Lower leg skin (tissue), 4 donors: ENCODE results near the gene NOTCH2. TPM values are rescaled to one million over a fixed set of nuclear protein-coding genes. Genes with fewer than 3 reads are reported as not detected.

Experiments used
- DNase-seq, 2 donors: peaks; one replicate each; pipeline ENCODE4 v3.0.0-alpha.2; 2019; ENCODE audit warnings: low spot score in 2 of 2
- H3K4me3 ChIP-seq: fragments of 200-600 bp; sonication (generic); 2 replicates; pipeline ENCODE4 v1.5.1; 2017; ENCODE audit warnings: mild to moderate bottlenecking, low read depth; ENCODE audit not compliant: poor library complexity, severe bottlenecking
- POLR2A ChIP-seq, 2 donors: fragments of 450-650 bp; IDR thresholded peaks; one replicate each; pipeline ENCODE4 v1.6.1; 2016 to 2017; ENCODE audit warnings: antibody characterized with exemption in 2 of 2, mild to moderate bottlenecking in 1 of 2, moderate library complexity in 1 of 2
- WGBS, 2 donors: methylation state at CpG; one replicate each; pipeline ENCODE4 v1.1.5; 2018; 5-methylcytosine and 5-hydroxymethylcytosine counted together
- intact Hi-C: fragments of 100-400 bp; cut with DNase I; formaldehyde crosslinking; loops from one replicate; pipeline ENCODE4 v1.15.0; 2023; ENCODE audit warnings: low total_unique reads
- total RNA-seq, 4 donors: library from RNA; depleted of rRNA; stranded (reverse); fragments of >200 nt; gene quantifications; one replicate each; pipeline ENCODE4 v1.1.0, GENCODE V29; 2016
- TF ChIP-seq, protein P1 (sequence below), 3 donors: fragments of 450-650 bp; IDR thresholded peaks; one replicate each; pipeline ENCODE4 v1.5.1; 2016; ENCODE audit warnings: antibody characterized with exemption in 3 of 3, mild to moderate bottlenecking in 3 of 3, moderate library complexity in 2 of 3

The NOTCH2 gene
- total RNA-seq, 4 donors from 2014 or later, result 102 to 169 (median 132) TPM

- no peak overlapping the region for H3K4me3 ChIP-seq
- 73 to 83% methylated on average over 5 of the region's 5 CpGs for WGBS, 2 donors
- intact Hi-C loops, result no loop called here
Measured at GRCh38 chr1:119917304-119918055, 152.0 kb downstream of the NOTCH2 start.

GRCh38 chr1:119915517-119915916 is 153.9 kb downstream of the NOTCH2 start:
- no peak for DNase-seq
- intact Hi-C loops, result no loop called here
- TF ChIP-seq, protein P1, sequence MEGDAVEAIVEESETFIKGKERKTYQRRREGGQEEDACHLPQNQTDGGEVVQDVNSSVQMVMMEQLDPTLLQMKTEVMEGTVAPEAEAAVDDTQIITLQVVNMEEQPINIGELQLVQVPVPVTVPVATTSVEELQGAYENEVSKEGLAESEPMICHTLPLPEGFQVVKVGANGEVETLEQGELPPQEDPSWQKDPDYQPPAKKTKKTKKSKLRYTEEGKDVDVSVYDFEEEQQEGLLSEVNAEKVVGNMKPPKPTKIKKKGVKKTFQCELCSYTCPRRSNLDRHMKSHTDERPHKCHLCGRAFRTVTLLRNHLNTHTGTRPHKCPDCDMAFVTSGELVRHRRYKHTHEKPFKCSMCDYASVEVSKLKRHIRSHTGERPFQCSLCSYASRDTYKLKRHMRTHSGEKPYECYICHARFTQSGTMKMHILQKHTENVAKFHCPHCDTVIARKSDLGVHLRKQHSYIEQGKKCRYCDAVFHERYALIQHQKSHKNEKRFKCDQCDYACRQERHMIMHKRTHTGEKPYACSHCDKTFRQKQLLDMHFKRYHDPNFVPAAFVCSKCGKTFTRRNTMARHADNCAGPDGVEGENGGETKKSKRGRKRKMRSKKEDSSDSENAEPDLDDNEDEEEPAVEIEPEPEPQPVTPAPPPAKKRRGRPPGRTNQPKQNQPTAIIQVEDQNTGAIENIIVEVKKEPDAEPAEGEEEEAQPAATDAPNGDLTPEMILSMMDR (IDR thresholded peaks at IDR 0.05), result no peak
- TF ChIP-seq POLR2A (IDR thresholded peaks at IDR 0.05), result no peak
- WGBS, 2 donors, result 92 to 96% methylated on average over 5 to 6 of the region's 6 CpGs
- H3K4me3 ChIP-seq, result no peak overlapping the region

More at GRCh38 chr1:119917304-119918055, 152.0 kb downstream of the NOTCH2 start:
- no peak for TF ChIP-seq POLR2A (IDR thresholded peaks at IDR 0.05)
- TF ChIP-seq, protein P1 (IDR thresholded peaks at IDR 0.05), result no peak
- no peak for DNase-seq

GRCh38 chr1:119914071-119914470 is 155.4 kb downstream of the NOTCH2 start:
- no peak for TF ChIP-seq POLR2A (IDR thresholded peaks at IDR 0.05)
- TF ChIP-seq, protein P1 (IDR thresholded peaks at IDR 0.05), result no peak
- 38 to 50% methylated on average over 1 of the region's 1 CpG for WGBS, 2 donors

GRCh38 chr1:119912963-119913362 is 156.5 kb downstream of the NOTCH2 start:
- H3K4me3 ChIP-seq, result no peak overlapping the region
- intact Hi-C loops, result no loop called here
- TF ChIP-seq, protein P1 (IDR thresholded peaks at IDR 0.05), result no peak
- no peak for TF ChIP-seq POLR2A (IDR thresholded peaks at IDR 0.05)
- no peak for DNase-seq
- 95 to 96% methylated on average over 3 of the region's 3 CpGs for WGBS, 2 donors

More at GRCh38 chr1:119914071-119914470, 155.4 kb downstream of the NOTCH2 start:
- no peak for DNase-seq
- H3K4me3 ChIP-seq, result no peak overlapping the region
- intact Hi-C loops, result no loop called here

DNA sequence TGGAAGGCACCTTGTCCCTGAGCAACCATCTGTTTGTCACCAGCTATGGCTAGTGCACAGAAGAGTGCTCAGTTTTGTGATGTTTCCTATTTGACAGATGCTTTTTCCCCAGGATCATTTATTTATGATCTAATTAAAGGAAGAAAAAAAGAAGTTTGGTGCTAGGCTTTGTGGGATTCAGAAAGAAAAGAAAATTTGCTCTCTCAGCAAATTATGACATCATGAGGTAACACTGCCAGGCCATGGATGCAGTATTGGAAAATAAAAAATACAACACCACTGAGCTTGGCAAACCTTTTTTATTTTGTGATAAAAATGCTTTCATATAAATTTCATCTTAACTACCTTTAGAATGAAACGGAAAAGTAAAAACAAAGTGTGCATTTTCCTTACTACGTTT is 157.7 kb downstream of the NOTCH2 start:
- 91 to 93% methylated on average over 2 of the region's 2 CpGs for WGBS, 2 donors
- TF ChIP-seq, protein P1 (IDR thresholded peaks at IDR 0.05), result no peak
- TF ChIP-seq POLR2A (IDR thresholded peaks at IDR 0.05), result no peak
- intact Hi-C loops, result no loop called here
- no peak overlapping the region for H3K4me3 ChIP-seq
- no peak for DNase-seq
